Activated CD8-positive, alpha-beta memory T cell treated with anti-CD3 and anti-CD28 coated beads, Interleukin-2, amount 50 U/mL, for 24 hours (primary cell): ENCODE results near the gene NKX1-2.

Experiments
- DNase-seq: peaks from one replicate; pipeline ENCODE4 v3.0.0-alpha.2; 2020; ENCODE audit errors: extremely low read depth

The NKX1-2 gene

DNA sequence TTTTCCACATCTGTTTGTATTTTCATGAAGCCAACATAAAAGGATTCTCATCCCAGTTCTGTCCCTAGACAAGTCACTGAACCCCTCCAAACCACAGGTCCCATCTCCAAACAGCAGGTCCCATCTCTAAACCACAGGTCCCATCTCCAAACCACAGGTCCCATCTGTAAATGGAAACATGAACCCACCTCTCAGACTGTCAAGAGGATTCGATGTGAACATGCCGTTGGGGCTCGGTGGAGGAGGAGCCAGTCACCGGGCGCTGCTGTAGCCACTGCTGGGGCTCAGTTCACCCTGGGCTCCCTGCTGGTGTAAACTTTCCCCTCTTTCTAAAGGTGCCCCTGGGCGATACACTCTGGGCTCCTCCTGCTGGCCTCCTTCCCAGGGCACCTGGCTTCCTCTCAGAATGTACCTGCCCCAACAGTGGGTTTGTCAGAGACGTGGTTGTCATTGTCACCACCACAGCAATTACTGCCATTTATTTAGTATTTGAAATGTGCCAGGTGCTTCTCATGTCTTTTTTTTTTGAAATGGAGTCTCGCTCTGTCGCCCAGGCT is 24.8 kb upstream of the NKX1-2 start:
- no peak for DNase-seq

DNA sequence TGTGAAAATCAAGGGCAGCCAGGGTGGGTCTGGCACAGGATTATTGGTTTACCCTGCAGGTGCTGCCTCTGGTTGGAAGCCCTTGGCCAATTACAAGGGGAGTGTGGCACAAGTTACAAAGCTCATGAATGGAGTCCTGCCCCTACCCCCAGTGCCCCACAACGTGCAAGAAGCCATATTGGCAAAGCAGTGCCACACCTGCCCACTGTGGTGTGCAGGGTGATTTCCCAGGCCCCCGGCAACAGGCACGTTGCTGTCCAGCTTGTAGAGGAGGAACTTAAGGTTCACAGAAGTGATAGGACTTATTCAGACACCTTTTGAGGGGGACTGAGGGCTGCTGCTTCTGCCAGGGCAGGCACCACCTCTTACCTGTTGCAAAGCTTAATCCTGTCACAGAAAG is 23.2 kb upstream of the NKX1-2 start:
- no peak for DNase-seq

DNA sequence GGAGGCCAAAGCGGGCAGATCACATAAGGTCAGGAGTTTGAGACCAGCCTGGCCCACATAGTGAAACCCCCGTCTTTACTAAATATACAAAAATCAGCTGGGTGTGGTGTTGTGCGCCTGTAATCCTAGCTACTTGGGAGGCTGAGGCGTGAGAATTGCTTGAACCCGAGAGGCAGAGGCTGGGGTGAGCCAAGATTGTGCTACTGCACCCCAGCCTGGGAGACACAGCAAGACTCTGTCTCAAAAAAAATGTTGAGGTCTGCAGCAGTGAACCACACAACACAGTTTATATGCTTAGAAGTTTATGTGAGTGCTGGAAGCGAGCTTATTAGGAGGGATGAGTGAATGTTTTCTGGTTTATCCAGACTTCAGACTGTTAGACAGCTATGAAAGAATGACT is 22.2 kb upstream of the NKX1-2 start:
- DNase-seq: no peak

DNA sequence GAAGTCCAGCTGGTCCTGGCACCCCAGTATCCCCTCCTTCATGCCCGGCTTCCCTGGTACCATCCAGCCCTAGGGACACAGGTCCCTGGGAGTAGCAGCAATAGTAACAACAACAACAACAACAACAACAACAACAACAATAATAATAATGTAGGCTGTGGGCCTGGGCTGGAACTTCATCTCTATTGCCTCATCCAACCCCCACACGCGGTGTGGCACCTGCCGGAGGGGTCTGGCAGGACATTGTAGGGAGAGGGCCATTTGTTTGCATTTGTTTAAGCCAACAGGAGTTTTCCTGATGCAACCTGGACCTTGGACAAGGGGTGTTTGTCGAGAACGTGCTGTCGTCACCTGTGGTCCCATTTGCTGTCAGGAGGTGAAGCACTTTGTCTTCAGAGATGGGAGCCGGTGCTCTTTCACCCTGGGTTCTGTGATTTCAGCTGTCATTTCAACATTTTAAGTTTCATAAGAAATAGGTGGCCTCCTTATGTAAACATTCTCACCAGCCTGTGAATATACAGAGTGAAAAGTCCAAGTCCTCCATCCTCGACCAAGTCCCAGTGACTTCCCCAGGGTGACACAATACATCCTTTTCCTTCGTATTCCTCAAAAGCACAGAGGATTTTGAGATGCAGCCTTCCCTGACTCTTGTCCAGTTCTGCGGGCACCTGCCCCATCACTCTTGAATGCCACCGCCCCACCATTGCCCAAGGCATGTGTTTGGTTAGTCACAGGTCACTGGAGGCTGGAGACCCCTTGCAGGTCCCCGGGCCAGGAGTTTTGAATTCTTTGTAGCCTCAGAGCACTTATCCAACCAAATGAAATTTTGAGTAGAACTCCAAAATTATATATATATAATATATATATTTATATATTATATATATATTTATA is 21.0 kb upstream of the NKX1-2 start:
- DNase-seq: no peak

DNA sequence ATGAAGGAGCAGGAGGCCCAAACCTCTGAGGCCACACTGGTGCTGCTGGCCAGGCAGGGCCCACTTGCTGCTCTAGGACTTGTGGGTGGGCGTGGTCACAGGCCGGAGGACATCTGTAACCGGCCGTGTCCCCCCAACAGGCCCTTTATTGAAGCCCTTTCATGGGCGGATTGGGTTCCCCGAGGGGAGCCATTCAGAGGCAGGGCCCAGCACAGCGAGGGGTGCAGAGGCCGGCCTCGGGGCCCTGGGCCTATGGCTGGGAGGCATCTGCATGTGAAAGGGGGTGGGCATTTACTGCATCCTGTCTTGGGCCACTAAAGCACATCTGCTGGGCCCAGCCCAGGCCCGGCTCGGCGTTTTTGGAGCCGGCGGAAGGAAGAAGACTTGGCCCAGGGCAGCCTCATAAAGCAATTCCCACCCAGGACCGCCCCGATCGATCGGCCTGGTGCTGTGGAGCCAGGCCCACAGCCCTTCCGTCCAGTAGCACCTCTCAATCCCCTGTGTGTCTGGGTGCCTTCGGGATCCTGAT is 20.2 kb upstream of the NKX1-2 start:
- DNase-seq: no peak

DNA sequence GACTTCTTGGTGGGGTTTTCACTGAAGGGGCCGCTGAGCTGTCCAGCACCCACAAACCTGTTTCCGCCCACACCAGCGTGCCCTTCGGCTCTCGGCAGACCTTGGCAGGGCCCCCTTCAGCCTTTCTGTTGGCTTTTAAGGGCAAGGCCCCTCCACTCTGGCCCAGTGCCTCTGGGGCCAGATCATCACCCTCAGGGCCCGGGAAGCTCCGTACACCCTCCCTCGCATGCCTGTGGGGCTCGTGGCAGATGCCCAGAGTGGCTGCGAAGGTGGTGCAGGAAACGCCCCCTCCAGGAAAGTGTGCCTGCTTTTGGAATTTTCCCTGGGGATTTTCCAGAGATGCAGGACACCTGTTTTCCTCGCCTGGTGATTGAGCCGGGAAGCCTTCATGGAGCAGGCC is 18.8 kb upstream of the NKX1-2 start:
- no peak for DNase-seq

DNA sequence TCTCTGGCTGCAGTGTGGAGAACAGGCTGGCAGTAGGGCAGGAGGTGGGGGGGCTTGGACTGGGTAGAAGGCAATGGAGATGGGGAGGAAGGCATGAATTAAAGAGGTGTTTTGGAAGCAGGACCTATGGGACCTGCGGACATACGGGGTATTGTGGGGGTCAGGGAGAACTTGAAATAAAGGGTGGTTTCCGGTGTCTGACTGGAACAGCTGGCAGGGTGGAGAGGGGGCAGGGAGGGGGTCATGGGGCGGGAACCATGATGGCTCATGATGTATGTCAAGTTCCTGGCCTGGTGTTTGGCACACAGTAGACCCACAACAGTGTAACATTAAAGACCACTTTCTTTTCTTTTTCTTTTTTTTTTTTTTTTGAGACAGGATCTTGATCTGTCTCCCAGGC is 17.3 kb upstream of the NKX1-2 start:
- DNase-seq: no peak

DNA sequence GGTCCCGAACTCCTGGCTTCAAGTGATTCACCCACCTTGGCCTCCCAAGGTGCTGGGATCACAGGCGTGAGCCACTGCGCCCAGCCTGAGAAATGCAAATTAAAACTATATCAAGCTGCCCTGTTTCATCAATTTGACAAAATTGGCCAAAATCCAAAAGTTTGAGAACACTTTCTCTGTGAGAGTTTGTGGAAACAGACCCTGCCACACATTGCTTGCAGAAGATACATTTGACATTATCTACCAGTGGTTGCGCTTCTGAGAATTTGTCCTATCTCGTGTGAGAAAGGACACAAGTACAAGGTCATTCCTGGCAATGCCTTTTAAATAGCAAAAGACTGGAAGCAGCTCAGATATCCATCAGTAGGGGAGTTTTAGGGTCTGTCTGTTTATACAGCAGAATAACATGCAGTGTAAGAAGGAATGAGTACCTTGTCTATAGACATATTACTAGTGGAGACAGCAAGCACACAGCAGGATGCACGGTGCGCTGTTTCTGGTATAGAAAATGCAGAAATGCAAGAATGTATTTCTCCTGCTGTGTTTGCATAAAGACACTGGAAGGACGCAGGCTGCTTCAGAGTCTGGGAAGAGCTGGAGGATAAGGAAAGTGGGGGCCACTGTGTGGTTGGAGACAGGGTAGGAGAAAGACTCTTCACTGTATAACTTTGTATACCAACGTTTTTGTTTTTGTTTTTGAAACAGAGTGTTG is 16.1 kb upstream of the NKX1-2 start:
- DNase-seq: no peak

DNA sequence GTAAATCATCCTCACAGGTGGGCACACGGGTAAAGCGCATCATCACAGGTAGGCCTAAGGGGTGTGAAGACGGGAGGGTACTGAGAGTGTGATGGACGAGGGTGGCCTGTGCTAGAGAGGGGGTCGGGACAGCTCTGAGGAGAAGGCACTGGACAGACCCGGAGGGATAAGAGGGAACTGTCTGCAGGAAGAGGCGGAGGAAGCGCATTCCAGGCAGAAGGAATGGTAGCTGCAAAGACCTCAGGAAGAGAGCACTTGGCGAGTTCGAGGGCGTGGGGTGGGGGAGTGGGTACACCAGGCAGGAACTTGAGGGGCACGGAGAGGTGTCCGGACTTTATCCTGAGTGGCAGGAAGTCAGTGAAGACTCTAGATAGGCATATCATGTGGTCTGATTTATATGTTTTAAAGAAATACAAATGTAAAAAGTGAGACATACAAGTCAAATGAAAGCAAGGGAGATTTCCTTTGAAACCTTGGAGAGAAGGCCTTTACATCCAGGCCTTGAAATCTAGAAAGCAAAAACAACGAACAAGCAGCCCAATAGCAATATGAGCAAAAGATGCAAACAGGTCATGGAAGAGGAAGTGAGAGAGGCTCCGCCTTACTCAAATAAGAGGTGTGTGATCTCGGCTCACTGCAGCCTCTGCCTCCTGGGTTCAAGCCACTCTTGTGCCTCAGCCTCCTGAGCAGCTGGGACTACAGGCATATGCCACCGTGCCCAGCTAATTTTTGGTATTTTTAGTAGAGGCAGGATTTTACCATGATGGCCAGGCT is 15.4 kb upstream of the NKX1-2 start:
- no peak for DNase-seq

DNA sequence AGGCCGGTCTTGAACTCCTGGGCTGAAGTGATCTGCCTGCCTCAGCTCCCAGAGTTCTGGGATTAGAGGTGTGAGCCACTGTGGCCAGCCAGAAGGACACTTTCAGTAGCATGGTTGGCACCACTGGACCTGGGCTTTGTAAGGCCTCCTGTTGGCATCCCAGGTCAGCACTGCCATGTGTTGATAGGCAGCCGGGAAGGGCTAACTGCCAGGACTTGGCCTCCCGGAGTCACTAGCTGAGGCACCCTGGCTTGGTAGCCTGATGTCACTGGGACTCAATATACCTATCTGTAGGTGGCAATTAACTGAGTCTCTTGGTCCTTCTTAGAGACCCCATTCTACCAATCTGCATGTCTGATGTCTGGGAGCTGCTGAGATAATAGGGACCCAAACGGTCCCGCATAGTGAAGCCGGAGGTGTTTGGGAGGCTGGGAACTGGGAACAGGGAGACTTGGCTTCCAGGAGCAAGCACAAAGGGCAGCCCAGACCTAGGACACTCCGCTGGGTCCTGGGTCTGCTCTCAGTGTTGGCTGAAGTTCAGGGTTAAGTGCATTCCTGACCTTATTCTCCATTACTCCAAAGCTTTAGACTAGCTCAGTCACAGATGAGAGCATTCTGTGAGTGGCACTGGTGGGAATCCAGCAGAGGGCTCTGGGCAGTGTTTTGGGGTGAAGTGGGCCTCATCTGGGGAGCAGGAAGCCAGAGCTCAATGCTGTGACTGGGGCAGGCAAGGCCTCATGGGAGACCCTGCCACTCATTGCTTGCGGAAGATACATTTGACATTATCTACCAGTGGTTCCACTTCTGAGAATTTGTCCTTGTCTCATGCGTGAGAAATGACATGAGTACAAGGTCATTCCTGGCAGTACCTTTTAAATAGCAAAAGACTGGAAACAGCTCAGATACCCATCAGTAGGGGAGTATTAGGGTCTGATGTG is 14.5 kb upstream of the NKX1-2 start:
- DNase-seq: no peak

DNA sequence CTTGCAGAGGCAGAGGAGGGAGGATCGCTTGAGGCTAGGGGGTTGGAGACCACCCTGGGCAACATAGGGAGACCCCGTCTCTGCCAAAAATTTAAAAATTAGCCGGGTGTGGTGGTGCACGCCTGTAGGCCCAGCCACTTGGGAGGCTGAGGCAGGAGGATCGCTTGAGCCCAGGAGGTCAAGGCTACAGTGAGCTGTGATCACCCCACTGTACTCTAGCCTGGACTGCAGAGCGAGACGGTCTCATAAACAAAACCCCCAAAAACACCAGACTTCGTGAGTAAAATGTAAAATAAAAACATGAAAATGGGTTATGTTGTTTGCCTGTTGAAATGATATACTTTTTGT is 12.5 kb upstream of the NKX1-2 start:
- DNase-seq: no peak

DNA sequence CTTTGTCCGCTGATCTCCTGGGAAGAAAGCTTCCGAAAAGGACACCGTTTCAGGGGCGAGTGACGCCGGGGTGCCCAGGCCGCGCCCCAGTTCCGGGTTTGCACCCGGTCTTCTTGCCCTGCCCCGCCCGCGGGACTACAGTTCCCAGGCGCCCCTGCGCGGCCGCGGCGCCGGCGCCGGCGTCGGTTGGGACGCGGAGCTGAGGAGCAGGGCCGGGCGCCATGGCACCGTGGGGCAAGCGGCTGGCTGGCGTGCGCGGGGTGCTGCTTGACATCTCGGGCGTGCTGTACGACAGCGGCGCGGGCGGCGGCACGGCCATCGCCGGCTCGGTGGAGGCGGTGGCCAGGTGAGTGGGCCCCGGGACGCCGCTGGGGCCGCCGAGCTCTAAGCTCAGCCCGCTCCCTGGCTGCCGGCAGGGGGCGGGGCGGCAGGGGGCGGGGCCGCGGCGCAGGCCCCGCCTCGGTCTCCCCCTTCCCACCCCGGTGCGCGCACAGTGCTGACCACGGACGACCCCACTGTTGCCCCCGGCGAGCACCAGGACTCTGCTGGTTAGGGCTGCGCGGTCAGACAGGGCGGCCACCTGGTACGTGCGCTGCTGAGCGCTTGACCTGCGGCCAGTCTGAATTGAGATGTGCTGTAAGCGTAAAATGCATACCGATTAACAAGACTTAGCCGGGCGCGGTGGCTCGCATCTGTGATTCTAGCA is 12.0 kb upstream of the NKX1-2 start, which contains the start of gene LHPP:
LHPP (plus strand) TSS at position 182 of the 706 bp plus-strand sequence; CDS start at position 222, 40 bp downstream.
- peak; percentile 49 for DNase-seq

DNA sequence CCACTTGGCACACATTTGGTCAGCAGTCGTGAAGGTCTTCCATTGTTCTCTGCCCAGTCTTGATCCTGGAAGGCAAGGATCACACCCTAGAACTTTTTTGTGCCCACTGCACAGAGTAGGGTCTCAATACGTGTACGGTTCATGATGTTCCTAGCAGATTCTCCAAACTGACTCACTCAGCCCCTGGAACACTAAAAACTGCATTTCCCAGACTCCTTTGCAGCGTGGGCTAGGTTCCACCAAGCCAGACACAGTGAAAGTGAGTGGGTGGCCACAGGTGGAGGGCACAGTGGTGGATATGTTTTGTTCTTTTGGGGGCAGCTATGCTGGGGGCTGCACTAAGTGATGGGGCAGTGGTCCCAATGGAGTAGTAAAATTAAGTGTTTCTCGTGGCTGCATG is 10.3 kb upstream of the NKX1-2 start:
- no peak for DNase-seq

DNA sequence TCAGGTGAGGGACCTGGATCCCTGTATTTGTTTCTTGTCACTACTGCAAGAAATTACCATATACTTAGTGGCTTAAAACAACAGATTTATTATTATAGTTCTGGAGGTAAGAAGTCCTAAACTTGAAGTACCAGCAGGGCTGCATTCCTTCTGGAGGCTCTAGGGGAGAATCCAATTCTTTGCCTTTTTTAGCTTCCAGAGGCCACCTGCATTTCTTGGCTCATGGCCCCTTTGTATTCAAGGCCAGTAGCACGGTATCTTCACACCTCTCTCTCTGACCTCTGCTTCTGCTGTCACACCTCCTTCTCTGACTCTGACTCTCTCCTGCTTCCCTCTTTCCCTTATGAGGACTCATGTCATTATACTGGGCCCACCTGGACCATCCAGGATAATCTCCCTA is 9.6 kb upstream of the NKX1-2 start:
- no peak for DNase-seq

DNA sequence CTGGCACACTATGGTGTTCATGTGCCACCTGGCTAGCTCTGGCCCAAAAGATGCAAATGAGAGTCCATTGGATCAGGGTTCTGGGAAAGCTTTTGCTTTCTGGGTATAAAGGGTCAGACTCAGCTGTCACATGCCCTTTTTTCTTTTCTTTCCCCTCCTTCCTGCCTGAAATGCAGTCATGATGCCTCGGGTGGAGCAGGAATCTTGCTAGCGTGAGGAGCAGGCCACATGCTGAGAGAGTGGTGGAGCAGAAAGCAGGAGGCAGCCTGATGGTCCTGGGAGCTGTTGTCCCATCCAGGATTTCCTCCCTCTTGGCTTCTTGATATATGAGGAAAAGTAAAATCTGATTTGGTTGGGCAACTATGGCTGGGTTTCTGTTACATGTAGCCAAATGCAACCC is 9.1 kb upstream of the NKX1-2 start:
- DNase-seq: no peak

DNA sequence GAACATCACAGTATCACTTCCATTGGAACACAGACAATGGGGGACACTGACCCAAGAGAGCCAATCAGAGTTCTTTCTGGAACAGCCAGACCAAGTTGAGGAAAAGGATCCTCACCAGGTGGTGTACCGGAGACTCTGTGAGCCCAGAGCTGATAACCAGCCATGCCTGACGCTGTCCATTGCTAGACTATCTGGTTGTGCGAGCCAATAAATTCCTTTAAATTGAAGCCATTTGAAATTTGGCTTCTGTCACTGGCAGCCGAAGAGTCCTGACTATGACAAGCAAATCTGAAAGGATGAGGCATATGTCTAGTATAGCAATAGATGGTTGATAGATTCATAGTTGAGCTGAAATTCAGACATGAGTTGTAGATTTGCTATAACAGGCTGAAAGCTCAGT is 8.6 kb upstream of the NKX1-2 start:
- no peak for DNase-seq

DNA sequence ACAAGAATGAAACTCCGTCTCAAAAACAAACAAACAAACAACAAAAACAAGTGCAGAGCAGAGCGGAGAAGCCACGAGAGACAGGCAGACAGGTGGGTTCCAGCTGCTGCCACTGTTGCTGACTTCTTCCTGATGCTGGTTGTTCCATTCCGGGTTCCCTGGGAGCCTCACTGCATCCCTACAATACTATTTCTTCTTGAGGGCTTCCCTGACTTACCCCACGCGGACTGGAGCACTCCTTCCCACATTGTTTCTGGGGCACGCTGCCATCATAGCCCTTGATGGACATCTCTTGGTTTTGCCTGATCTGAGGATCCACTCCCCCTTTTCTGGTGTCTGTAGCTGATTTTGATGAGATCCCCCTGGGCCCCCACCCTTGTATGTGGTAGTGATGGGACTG is 5.6 kb upstream of the NKX1-2 start:
- no peak for DNase-seq

DNA sequence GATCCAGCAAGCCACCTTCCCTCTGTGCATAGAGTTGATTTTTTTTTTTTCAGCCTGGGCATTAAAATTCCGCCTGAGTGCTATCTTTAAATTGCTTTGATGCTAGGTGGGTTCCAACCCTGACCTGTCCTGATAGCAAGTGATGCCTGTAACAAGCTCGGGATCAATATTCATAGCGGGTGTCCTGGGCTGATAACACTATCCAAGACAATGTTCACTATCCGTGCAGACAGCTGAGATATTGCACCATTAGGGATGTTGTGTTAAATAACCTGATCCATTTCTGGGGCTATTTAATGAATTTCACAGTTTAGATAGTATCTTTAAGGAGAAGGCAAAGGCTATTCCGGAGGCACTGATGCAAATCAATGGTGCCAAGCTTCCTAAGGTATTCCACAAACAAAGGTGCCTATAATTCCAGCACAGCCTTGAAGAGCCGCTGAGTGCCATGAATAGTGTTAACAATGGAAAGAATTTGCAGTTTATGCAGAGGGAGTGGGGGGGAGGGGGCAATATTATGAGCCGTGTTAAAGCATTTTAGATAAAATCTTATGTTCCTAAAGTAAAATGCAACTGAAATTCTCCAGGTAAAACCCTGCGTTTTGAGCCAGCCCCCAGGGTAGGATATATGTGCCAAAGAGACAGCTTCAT is 4.2 kb upstream of the NKX1-2 start:
- no peak for DNase-seq

DNA sequence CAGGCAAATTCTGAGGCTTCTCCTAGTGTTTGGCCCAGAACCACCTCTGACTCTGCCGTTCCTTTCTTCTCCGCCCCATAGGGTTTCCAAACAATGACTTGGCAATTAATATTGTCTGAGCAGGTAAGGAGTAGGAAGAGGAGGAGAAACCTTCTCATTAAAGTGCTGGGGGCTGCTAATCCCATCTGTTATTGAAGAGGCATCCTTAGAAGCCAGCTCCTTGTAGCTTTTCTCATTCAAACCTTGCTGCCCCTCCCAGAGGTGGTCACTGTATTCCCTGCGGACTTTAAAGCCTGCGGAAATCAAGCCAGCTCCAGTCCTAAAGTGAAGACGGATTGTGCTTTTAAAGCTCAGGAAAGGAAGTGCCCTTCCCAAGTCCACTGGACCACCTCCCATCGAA is 1.4 kb upstream of the NKX1-2 start:
- DNase-seq: no peak

DNA sequence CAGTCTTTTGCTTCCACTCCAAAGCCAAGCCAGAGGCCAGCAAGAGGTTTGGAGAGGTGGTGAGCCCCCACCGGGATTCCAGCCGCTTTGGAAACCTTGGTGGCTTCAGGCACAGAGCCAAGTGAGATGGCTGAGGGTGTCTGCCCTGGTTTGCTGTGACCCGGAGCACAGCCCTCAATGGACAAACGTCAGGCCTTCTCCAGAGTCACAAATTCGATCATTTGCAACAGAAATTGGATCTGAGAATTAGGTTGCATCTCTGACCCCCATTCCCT is 885 bp upstream of the NKX1-2 start:
- DNase-seq: no peak
